Peyer's patch (tissue), 4 donors: ENCODE data around the gene AMPD3.

Source experiments
- POLR2A ChIP-seq, 2 donors: fragments of 450-650 bp; IDR thresholded peaks; one replicate each; pipeline ENCODE4 v1.5.1; 2017; ENCODE audit warnings: antibody characterized with exemption in 2 of 2, mild to moderate bottlenecking in 2 of 2, moderate library complexity in 2 of 2
- TF ChIP-seq, protein P1 (sequence below), 6 experiments: fragments of 450-650 bp in 4 of 6; fragments of 200-600 bp in 2 of 6; sonication (generic) in 1 of 6; IDR thresholded peaks; one replicate each; pipeline ENCODE4 v1.5.1; 2017 to 2019; ENCODE audit warnings: antibody characterized with exemption in 6 of 6, mild to moderate bottlenecking in 3 of 6, moderate library complexity in 1 of 6

DNA sequence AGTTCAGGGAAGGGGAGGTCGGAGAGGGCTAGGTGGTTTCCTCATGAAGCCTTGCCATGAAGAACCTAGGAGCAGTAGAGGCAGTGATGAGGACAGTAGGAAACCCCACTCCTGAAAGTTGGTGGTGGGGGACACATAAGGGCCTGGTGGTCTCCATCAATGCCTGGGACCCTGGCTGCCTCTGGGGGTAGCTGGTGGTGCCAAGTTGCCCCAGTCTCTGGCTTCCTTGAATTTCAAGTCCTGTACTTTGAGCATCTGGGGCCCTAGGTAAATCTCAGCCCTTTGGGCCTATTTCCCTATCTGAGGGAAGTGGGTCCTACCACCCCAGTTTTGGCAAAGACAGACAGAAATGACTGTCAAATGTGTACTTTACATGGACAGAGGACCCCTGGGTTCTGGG is 28.1 kb downstream of the AMPD3 start:
- TF ChIP-seq, protein P1, sequence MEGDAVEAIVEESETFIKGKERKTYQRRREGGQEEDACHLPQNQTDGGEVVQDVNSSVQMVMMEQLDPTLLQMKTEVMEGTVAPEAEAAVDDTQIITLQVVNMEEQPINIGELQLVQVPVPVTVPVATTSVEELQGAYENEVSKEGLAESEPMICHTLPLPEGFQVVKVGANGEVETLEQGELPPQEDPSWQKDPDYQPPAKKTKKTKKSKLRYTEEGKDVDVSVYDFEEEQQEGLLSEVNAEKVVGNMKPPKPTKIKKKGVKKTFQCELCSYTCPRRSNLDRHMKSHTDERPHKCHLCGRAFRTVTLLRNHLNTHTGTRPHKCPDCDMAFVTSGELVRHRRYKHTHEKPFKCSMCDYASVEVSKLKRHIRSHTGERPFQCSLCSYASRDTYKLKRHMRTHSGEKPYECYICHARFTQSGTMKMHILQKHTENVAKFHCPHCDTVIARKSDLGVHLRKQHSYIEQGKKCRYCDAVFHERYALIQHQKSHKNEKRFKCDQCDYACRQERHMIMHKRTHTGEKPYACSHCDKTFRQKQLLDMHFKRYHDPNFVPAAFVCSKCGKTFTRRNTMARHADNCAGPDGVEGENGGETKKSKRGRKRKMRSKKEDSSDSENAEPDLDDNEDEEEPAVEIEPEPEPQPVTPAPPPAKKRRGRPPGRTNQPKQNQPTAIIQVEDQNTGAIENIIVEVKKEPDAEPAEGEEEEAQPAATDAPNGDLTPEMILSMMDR (IDR thresholded peaks at IDR 0.05), result no peak
- no peak for TF ChIP-seq POLR2A (IDR thresholded peaks at IDR 0.05)
